ENCODE measurements around the gene SCNN1G. TPM values are rescaled to one million over a fixed set of nuclear protein-coding genes. Genes with fewer than 3 reads are reported as not detected.

The SCNN1G gene
- polyA plus RNA-seq, 4 donors = 0.37 TPM; not detected in 3

GRCh38 chr16:23148513-23149266 lies 33.9 kb upstream of the SCNN1G start:
- DNase-seq (peak; percentile 78 to 83), FAIRE-seq (no peak)
- Histone ChIP-seq H3K36me3 (ENCODE audit: control insufficient read depth in 3 of 3, insufficient read depth in 2 of 3, low read depth in 1 of 3, low read length in 3 of 3) (no peaks in the 10 kb centered on the region), H3K9me3 (ENCODE audit: control insufficient read depth in 2 of 2, insufficient read depth in 1 of 2, low read depth in 1 of 2, low read length in 1 of 2) (no peaks in the 10 kb centered on the region), H3K4me3 (ENCODE audit: low read depth in 1 of 3, low read length in 3 of 3) (peak overlapping the region; percentile 46 to 84 (median 73)), H3K4me1 (ENCODE audit: control insufficient read depth in 3 of 3, insufficient read depth in 2 of 3, low read depth in 1 of 3, low read length in 2 of 3) (peaks cover 3 to 7% (median 3%) of the 10 kb centered on the region in 3 donors), H3K27me3 (ENCODE audit: control insufficient read depth in 3 of 3, insufficient read depth in 3 of 3, low read length in 3 of 3) (no peaks in the 10 kb centered on the region), H3K27ac (ENCODE audit: low read depth in 1 of 3, low read length in 2 of 3) (peak overlapping the region in 2 of 3 donors; percentile 81 to 90)
- 0 to 1% (median 0%) methylated on average over 53 to 103 of the region's 103 CpGs for WGBS, 3 donors

DNA sequence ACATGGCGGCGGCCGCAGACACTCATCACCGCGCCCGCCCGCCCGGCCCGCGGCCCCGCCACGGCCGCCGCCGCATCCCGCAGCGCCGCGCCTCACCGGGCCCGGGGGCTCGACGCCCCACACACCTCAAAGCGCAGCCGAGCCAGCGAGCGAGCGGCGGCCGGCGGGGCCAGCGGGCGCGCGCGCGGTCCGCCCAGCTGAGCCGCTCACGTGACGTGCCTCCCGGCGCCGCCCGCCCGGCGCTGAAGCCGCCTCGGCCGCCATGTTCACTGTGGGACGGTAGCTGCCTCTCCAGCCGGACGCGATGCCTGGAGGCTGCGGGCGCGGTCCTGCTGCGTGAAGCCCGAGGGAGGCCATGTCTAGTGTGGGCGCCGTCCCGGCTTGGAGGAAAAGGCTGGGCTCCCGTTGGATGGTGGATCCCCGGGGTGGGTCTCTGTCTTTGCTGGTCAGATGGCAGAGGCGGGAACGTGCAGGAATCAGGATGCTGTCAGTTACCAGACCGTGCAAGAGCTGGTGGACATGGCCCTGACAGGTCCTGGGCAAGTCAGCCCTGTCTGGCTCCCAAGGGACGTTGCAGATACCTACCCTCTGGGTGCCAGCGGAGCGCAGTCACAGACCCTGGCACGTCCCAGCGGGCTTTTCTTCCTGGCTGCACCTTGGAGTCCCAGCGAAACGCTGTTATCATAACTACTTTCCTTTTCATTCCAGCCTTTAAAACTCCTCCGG lies 33.1 kb upstream of the SCNN1G start, which contains the start of gene USP31:
USP31 (minus strand) TSS at position 186 of the 726 bp plus-strand sequence; CDS start at position 4, 182 bp downstream.
- peak within 1 kb of the TSS; percentile 52 to 84 (median 73) for H3K4me3 ChIP-seq (ENCODE audit: low read depth in 1 of 3, low read length in 3 of 3)
- peaks cover 3 to 7% (median 3%) of the 10 kb centered on the region in 3 donors for H3K4me1 ChIP-seq (ENCODE audit: control insufficient read depth in 3 of 3, insufficient read depth in 2 of 3, low read depth in 1 of 3, low read length in 2 of 3)
- H3K27me3 ChIP-seq (ENCODE audit: control insufficient read depth in 3 of 3, insufficient read depth in 3 of 3, low read length in 3 of 3) = no peaks in the 10 kb centered on the region
- no peaks in the 10 kb centered on the region for H3K9me3 ChIP-seq (ENCODE audit: control insufficient read depth in 2 of 2, insufficient read depth in 1 of 2, low read depth in 1 of 2, low read length in 1 of 2)
- DNase-seq (peak; percentile 95 to 96), FAIRE-seq (no peak)
- H3K36me3 ChIP-seq (ENCODE audit: control insufficient read depth in 3 of 3, insufficient read depth in 2 of 3, low read depth in 1 of 3, low read length in 3 of 3) = no peaks in the 10 kb centered on the region
- peak within 1 kb of the TSS in 2 of 3 donors; percentile 81 to 90 for H3K27ac ChIP-seq (ENCODE audit: low read depth in 1 of 3, low read length in 2 of 3)
- WGBS, 3 donors = 0 to 1% (median 1%) methylated on average over 27 to 75 of the region's 75 CpGs

GRCh38 chr16:23149993-23150364 lies 32.6 kb upstream of the SCNN1G start:
- H3K4me1 ChIP-seq (ENCODE audit: control insufficient read depth in 3 of 3, insufficient read depth in 2 of 3, low read depth in 1 of 3, low read length in 2 of 3) = peaks cover 3 to 7% (median 3%) of the 10 kb centered on the region in 3 donors
- H3K9me3 ChIP-seq (ENCODE audit: control insufficient read depth in 2 of 2, insufficient read depth in 1 of 2, low read depth in 1 of 2, low read length in 1 of 2) = no peaks in the 10 kb centered on the region
- H3K36me3 ChIP-seq (ENCODE audit: control insufficient read depth in 3 of 3, insufficient read depth in 2 of 3, low read depth in 1 of 3, low read length in 3 of 3) = no peaks in the 10 kb centered on the region
- peak overlapping the region in 1 of 3 donors; percentile 52 for H3K4me3 ChIP-seq (ENCODE audit: low read depth in 1 of 3, low read length in 3 of 3)
- H3K27ac ChIP-seq (ENCODE audit: low read depth in 1 of 3, low read length in 2 of 3) = no peak overlapping the region
- FAIRE-seq (no peak), DNase-seq (no peak)
- no peaks in the 10 kb centered on the region for H3K27me3 ChIP-seq (ENCODE audit: control insufficient read depth in 3 of 3, insufficient read depth in 3 of 3, low read length in 3 of 3)
- 10 to 41% (median 28%) methylated on average over 4 of the region's 4 CpGs for WGBS, 3 donors

GRCh38 chr16:23152386-23153178 lies 30.0 kb upstream of the SCNN1G start:
- no peaks in the 10 kb centered on the region for H3K9me3 ChIP-seq (ENCODE audit: control insufficient read depth in 2 of 2, insufficient read depth in 1 of 2, low read depth in 1 of 2, low read length in 1 of 2)
- H3K27ac ChIP-seq (ENCODE audit: low read depth in 1 of 3, low read length in 2 of 3) = no peak overlapping the region
- H3K4me3 ChIP-seq (ENCODE audit: low read depth in 1 of 3, low read length in 3 of 3) = no peak overlapping the region
- WGBS, 3 donors = 74 to 81% (median 76%) methylated on average over 12 of the region's 12 CpGs
- no peak for FAIRE-seq
- H3K36me3 ChIP-seq (ENCODE audit: control insufficient read depth in 3 of 3, insufficient read depth in 2 of 3, low read depth in 1 of 3, low read length in 3 of 3) = no peaks in the 10 kb centered on the region
- no peak for DNase-seq
- H3K27me3 ChIP-seq (ENCODE audit: control insufficient read depth in 3 of 3, insufficient read depth in 3 of 3, low read length in 3 of 3) = no peaks in the 10 kb centered on the region
- H3K4me1 ChIP-seq (ENCODE audit: control insufficient read depth in 3 of 3, insufficient read depth in 2 of 3, low read depth in 1 of 3, low read length in 2 of 3) = peaks cover 3% of the 10 kb centered on the region in 3 donors

- Histone ChIP-seq H3K27me3 (ENCODE audit: control insufficient read depth in 3 of 3, insufficient read depth in 3 of 3, low read length in 3 of 3) (no peaks in the 10 kb centered on the region), H3K4me1 (ENCODE audit: control insufficient read depth in 3 of 3, insufficient read depth in 2 of 3, low read depth in 1 of 3, low read length in 2 of 3) (no peaks in the 10 kb centered on the region), H3K4me3 (ENCODE audit: low read depth in 1 of 3, low read length in 3 of 3) (no peak overlapping the region), H3K9me3 (ENCODE audit: control insufficient read depth in 2 of 2, insufficient read depth in 1 of 2, low read depth in 1 of 2, low read length in 1 of 2) (no peaks in the 10 kb centered on the region), H3K36me3 (ENCODE audit: control insufficient read depth in 3 of 3, insufficient read depth in 2 of 3, low read depth in 1 of 3, low read length in 3 of 3) (no peaks in the 10 kb centered on the region), H3K27ac (ENCODE audit: low read depth in 1 of 3, low read length in 2 of 3) (no peak overlapping the region)
- peak; percentile 32 to 40 for DNase-seq
- FAIRE-seq = no peak
- 23 to 30% (median 26%) methylated on average over 7 of the region's 7 CpGs for WGBS, 3 donors
Observed at GRCh38 chr16:23155445-23156049, 27.0 kb upstream of the SCNN1G start.

GRCh38 chr16:23156110-23156509 lies 26.4 kb upstream of the SCNN1G start:
- no peak for FAIRE-seq
- Histone ChIP-seq H3K27ac (ENCODE audit: low read depth in 1 of 3, low read length in 2 of 3) (no peak overlapping the region), H3K4me3 (ENCODE audit: low read depth in 1 of 3, low read length in 3 of 3) (no peak overlapping the region), H3K9me3 (ENCODE audit: control insufficient read depth in 2 of 2, insufficient read depth in 1 of 2, low read depth in 1 of 2, low read length in 1 of 2) (no peaks in the 10 kb centered on the region), H3K4me1 (ENCODE audit: control insufficient read depth in 3 of 3, insufficient read depth in 2 of 3, low read depth in 1 of 3, low read length in 2 of 3) (no peaks in the 10 kb centered on the region), H3K36me3 (ENCODE audit: control insufficient read depth in 3 of 3, insufficient read depth in 2 of 3, low read depth in 1 of 3, low read length in 3 of 3) (no peaks in the 10 kb centered on the region), H3K27me3 (ENCODE audit: control insufficient read depth in 3 of 3, insufficient read depth in 3 of 3, low read length in 3 of 3) (no peaks in the 10 kb centered on the region)
- no peak for DNase-seq
- 69 to 75% (median 71%) methylated on average over 3 of the region's 3 CpGs for WGBS, 3 donors

- 61 to 80% (median 71%) methylated on average over 1 of the region's 1 CpG for WGBS, 3 donors
- FAIRE-seq (no peak), DNase-seq (no peak)
Observed at GRCh38 chr16:23156946-23157460, 25.5 kb upstream of the SCNN1G start.

More at GRCh38 chr16:23156946-23157460, 25.5 kb upstream of the SCNN1G start:
- H3K9me3 ChIP-seq (ENCODE audit: control insufficient read depth in 2 of 2, insufficient read depth in 1 of 2, low read depth in 1 of 2, low read length in 1 of 2) = no peaks in the 10 kb centered on the region
- no peak overlapping the region for H3K27ac ChIP-seq (ENCODE audit: low read depth in 1 of 3, low read length in 2 of 3)
- no peak overlapping the region for H3K4me3 ChIP-seq (ENCODE audit: low read depth in 1 of 3, low read length in 3 of 3)
- no peaks in the 10 kb centered on the region for H3K27me3 ChIP-seq (ENCODE audit: control insufficient read depth in 3 of 3, insufficient read depth in 3 of 3, low read length in 3 of 3)
- no peaks in the 10 kb centered on the region for H3K4me1 ChIP-seq (ENCODE audit: control insufficient read depth in 3 of 3, insufficient read depth in 2 of 3, low read depth in 1 of 3, low read length in 2 of 3)
- H3K36me3 ChIP-seq (ENCODE audit: control insufficient read depth in 3 of 3, insufficient read depth in 2 of 3, low read depth in 1 of 3, low read length in 3 of 3) = no peaks in the 10 kb centered on the region

Data from small intestine (tissue), 7 donors.